Esophagus squamous epithelium (tissue), 5 donors: ENCODE measurements around the gene HOXA9. TPM values are rescaled to one million over a fixed set of nuclear protein-coding genes. Genes with fewer than 3 reads are reported as not detected.

Source experiments
- DNase-seq: peaks from one replicate; lab custom pipeline; 2025; lab: John Stamatoyannopoulos, UW
- H3K27ac ChIP-seq, 4 donors: fragments of 200-600 bp; sonication (generic); one replicate each; pipeline ENCODE4 v1.5.1; 2016 to 2019; ENCODE audit warnings: mild to moderate bottlenecking in 1 of 4
- H3K27me3 ChIP-seq, 4 donors: fragments of 200-600 bp; sonication (generic); 1 replicate in 3 of 4; 2 replicates in 1 of 4; pipeline versions ENCODE4 v1.5.1 to v1.6.0; 2017 to 2021; ENCODE audit warnings: antibody characterized with exemption in 1 of 4
- H3K36me3 ChIP-seq, 3 donors: fragments of 200-600 bp; sonication (generic); one replicate each; pipeline ENCODE4 v1.5.1; 2016 to 2019
- H3K4me1 ChIP-seq, 3 donors: fragments of 200-600 bp; sonication (generic); one replicate each; pipeline ENCODE4 v1.5.1; 2017 to 2019
- H3K4me3 ChIP-seq, 4 donors: fragments of 200-600 bp; sonication (generic); 1 replicate in 3 of 4; 2 replicates in 1 of 4; pipeline ENCODE4 v1.5.1; 2016 to 2019; ENCODE audit warnings: mild to moderate bottlenecking in 2 of 4, moderate library complexity in 1 of 4
- H3K9me3 ChIP-seq, 3 donors: fragments of 200-600 bp; sonication (generic); one replicate each; pipeline ENCODE4 v1.5.1; 2016 to 2019
- POLR2A ChIP-seq, 4 donors: fragments of 450-650 bp; IDR thresholded peaks; one replicate each; pipeline ENCODE4 v1.6.1; 2017; ENCODE audit warnings: antibody characterized with exemption in 4 of 4, mild to moderate bottlenecking in 4 of 4, moderate library complexity in 3 of 4
- WGBS, 2 donors: methylation state at CpG; one replicate each; pipeline ENCODE4 v1.1.5; 2018; 5-methylcytosine and 5-hydroxymethylcytosine counted together
- intact Hi-C: fragments of 100-400 bp; cut with DNase I; formaldehyde crosslinking; loops from one replicate; pipeline ENCODE4 v1.15.0; 2022
- total RNA-seq, 4 donors: library from RNA; depleted of rRNA; stranded (reverse); fragments of >200 nt; gene quantifications; one replicate each; pipeline ENCODE4 v1.1.0, GENCODE V29; 2016
- TF ChIP-seq, protein P1 (sequence below), 6 experiments: fragments of 450-650 bp in 4 of 6; fragments of 200-600 bp in 2 of 6; sonication (generic) in 2 of 6; IDR thresholded peaks; one replicate each; pipeline ENCODE4 v1.5.1; 2016 to 2019; ENCODE audit warnings: antibody characterized with exemption in 6 of 6, mild to moderate bottlenecking in 4 of 6, moderate library complexity in 4 of 6
- donor health status: DM: yes; HTN: yes; CAD: no.

Gene HOXA9
- total RNA-seq, 4 donors from 2014 or later = 0.57 to 1.1 TPM; not detected in 2

DNA sequence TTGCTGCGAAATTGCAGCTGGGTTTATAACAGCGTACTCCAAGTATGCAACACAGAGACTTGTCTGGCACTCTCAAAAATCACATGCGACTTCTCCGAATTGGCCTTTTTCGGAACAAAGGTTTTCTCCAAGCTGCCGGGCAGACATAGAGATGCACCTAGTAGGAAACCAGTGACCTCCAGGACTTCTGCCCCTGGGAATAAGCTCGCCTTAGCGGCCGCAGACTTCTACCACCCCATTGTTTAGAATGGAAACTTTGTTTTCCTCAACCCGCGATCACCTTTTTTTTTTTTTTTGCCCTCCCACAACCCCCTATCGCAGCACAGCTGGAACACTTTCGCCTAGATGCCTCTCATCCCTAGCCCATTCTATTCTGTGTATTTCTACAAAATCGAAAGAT lies 13.7 kb upstream of the HOXA9 start:
- no peak overlapping the region for H3K4me3 ChIP-seq
- H3K9me3 ChIP-seq = no peaks in the 10 kb centered on the region
- intact Hi-C loops = no loop called here
- peaks cover 18 to 31% (median 20%) of the 10 kb centered on the region in 3 donors for H3K4me1 ChIP-seq
- H3K36me3 ChIP-seq = no peaks in the 10 kb centered on the region
- 65 to 71% methylated on average over 14 of the region's 14 CpGs for WGBS, 2 donors
- no peak for TF ChIP-seq POLR2A (IDR thresholded peaks at IDR 0.05)
- TF ChIP-seq, protein P1, sequence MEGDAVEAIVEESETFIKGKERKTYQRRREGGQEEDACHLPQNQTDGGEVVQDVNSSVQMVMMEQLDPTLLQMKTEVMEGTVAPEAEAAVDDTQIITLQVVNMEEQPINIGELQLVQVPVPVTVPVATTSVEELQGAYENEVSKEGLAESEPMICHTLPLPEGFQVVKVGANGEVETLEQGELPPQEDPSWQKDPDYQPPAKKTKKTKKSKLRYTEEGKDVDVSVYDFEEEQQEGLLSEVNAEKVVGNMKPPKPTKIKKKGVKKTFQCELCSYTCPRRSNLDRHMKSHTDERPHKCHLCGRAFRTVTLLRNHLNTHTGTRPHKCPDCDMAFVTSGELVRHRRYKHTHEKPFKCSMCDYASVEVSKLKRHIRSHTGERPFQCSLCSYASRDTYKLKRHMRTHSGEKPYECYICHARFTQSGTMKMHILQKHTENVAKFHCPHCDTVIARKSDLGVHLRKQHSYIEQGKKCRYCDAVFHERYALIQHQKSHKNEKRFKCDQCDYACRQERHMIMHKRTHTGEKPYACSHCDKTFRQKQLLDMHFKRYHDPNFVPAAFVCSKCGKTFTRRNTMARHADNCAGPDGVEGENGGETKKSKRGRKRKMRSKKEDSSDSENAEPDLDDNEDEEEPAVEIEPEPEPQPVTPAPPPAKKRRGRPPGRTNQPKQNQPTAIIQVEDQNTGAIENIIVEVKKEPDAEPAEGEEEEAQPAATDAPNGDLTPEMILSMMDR (IDR thresholded peaks at IDR 0.05) = no peak
- H3K27ac ChIP-seq = no peak overlapping the region
- DNase-seq = no peak
- peaks cover 28 to 100% (median 71%) of the 10 kb centered on the region in 4 donors for H3K27me3 ChIP-seq

DNA sequence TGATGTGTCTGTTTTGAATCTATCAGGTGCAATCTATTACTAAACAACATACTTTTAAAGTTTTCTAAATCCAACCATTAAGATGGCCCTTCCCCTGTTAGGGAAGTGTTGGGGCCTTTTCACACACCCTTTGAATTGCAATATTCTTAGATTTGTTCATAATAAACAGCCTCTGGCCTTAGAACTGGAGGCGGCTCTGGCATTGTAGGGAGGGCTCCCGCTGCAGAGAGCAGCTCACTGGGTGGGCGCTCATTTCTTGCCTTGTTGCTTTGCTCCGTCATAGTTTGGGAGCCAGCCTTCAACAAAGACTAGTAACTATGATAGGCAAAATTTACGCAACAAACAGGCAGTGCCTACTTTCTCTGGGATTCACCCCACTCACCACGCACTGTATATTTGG lies 13.0 kb upstream of the HOXA9 start:
- Histone ChIP-seq H3K4me1 (peaks cover 19 to 31% (median 22%) of the 10 kb centered on the region in 3 donors), H3K27ac (no peak overlapping the region), H3K9me3 (no peaks in the 10 kb centered on the region), H3K36me3 (no peaks in the 10 kb centered on the region), H3K27me3 (peaks cover 30 to 100% (median 70%) of the 10 kb centered on the region in 4 donors), H3K4me3 (no peak overlapping the region)
- intact Hi-C loops = no loop called here
- WGBS, 2 donors = 87% methylated on average over 6 of the region's 6 CpGs
- DNase-seq = no peak
- TF ChIP-seq, protein P1 (IDR thresholded peaks at IDR 0.05) = no peak
- TF ChIP-seq POLR2A (IDR thresholded peaks at IDR 0.05) = no peak

DNA sequence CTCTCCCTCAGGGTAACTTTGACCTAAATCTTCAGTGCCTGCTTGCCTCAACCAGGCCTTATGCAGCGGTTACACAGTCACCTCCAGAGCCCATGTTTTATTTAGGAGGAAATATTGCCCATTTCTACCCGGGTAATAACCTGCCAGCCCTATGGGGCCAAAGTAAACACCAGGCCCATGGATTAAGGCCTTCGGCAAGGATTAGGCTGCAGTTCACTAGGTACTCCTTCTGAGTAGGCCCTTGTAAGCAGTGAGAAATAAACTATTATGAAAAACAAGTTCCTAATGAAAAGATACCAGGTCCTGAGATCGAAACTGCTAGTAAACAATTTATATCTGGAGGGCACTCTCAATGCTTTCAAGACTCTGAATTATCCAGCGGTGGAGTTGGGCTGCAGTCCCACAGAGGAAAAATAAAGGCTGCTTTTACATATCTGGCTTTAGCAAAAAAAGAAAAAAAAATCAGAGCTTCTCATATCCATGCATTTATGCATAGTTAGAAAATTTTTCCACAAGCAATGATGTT lies 12.5 kb upstream of the HOXA9 start:
- H3K36me3 ChIP-seq = no peaks in the 10 kb centered on the region
- peaks cover 18 to 31% (median 27%) of the 10 kb centered on the region in 3 donors for H3K4me1 ChIP-seq
- no peaks in the 10 kb centered on the region for H3K9me3 ChIP-seq
- intact Hi-C loops = no loop called here
- WGBS, 2 donors = 82 to 85% methylated on average over 4 to 5 of the region's 5 CpGs
- TF ChIP-seq POLR2A (IDR thresholded peaks at IDR 0.05) = no peak
- TF ChIP-seq, protein P1 (IDR thresholded peaks at IDR 0.05) = no peak
- no peak for DNase-seq
- H3K27ac ChIP-seq = no peak overlapping the region
- no peak overlapping the region for H3K4me3 ChIP-seq
- H3K27me3 ChIP-seq = peaks cover 30 to 100% (median 69%) of the 10 kb centered on the region in 4 donors

DNA sequence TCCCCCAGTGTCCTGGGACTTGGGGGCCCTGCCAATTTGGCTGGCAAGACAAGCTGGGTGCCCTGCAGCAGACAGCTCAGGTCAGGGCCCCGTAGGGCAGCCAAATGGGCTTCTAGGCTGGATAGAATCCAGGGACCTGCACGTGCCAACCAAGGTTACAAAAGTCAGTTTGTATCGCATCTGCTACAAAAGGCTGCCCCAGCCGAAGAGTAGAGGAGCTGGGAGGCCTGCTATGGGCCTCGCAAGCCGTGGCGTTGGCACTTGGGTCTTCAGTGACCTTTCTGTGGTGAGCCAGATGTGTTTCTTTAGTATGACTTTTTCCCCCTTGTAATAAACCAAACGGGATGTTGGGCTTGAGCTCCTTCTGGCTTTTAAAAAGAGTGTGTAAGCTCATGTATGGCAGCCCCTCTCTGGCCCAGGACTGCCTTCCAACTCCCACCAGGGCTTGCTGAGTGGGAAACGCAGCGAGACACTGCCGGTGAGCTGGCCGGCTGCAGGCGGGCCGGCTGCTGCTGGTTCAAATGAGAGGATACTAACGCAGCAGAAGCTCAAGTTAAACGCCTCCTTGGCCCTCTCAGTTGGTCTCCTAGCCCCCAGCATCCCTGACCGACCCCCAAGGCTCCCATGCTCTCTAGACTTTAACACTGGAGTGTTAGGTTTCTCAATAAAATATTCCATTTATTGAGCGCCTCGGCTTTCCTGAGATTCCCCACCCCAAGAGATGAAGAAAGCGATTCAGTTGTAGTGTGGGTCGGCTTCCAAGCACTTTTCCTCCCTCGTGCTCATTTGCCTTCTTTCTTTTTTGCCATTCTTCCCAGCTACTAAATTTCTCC lies 11.8 kb upstream of the HOXA9 start:
- Histone ChIP-seq H3K27me3 (peaks cover 35 to 100% (median 68%) of the 10 kb centered on the region in 4 donors), H3K27ac (no peak overlapping the region), H3K36me3 (no peaks in the 10 kb centered on the region), H3K4me1 (peaks cover 21 to 36% (median 31%) of the 10 kb centered on the region in 3 donors), H3K9me3 (no peaks in the 10 kb centered on the region), H3K4me3 (no peak overlapping the region)
- no peak for TF ChIP-seq POLR2A (IDR thresholded peaks at IDR 0.05)
- DNase-seq = no peak
- 84 to 85% methylated on average over 19 to 22 of the region's 22 CpGs for WGBS, 2 donors
- intact Hi-C loops = no loop called here

DNA sequence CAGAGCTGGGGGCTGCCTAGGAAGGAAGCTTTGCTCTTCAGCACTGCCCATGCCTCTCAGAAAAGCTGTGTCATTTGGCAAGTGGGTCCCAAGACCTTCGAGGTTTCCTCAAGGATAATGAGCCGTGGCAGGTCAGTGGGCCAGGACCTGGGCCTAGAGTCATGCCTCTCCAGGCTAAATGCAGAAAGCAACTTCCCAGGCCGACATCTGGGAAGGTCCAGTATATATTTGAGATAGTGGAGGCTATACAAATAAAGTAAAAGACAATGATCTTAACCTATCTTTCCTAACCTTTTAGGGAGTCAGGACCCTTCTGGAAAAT lies 11.1 kb upstream of the HOXA9 start:
- intact Hi-C loops = no loop called here
- no peak for DNase-seq
- peaks cover 25 to 43% (median 31%) of the 10 kb centered on the region in 3 donors for H3K4me1 ChIP-seq
- no peak overlapping the region for H3K4me3 ChIP-seq
- H3K9me3 ChIP-seq = no peaks in the 10 kb centered on the region
- no peak overlapping the region for H3K27ac ChIP-seq
- no peaks in the 10 kb centered on the region for H3K36me3 ChIP-seq
- WGBS, 2 donors = 92 to 100% methylated on average over 1 to 3 of the region's 3 CpGs
- TF ChIP-seq POLR2A (IDR thresholded peaks at IDR 0.05) = no peak
- TF ChIP-seq, protein P1 (IDR thresholded peaks at IDR 0.05) = no peak
- peaks cover 36 to 100% (median 70%) of the 10 kb centered on the region in 4 donors for H3K27me3 ChIP-seq
